GM19463 (cell line): Measurements from ENCODE around the gene ANAPC15.
"Not testable (repeated sequence)": the region's sequence is repeated elsewhere in the genome, so short reads cannot be mapped to it uniquely, and the experiment has no call there.

ENCODE experiments used
- ATAC-seq: cut with Tn5 transposase; IDR thresholded peaks from one replicate; pipeline ENCODE4 v1.9.1; 2021; ENCODE audit warnings: mild to moderate bottlenecking, moderate library complexity; ENCODE audit not compliant: unreplicated experiment

Gene ANAPC15

GRCh38 chr11:72112143-72112977 lies at the start of gene ANAPC15:
Gene ANAPC15 (minus strand): TSS chr11:72112695. CDS start chr11:72111276, 1,419 bp downstream.
- peak; percentile 86 for ATAC-seq

- ATAC-seq: no peak
Measured at GRCh38 chr11:72160319-72160718, 47.8 kb upstream of the ANAPC15 start.

- no peak for ATAC-seq
Measured at GRCh38 chr11:72157131-72157530, 44.6 kb upstream of the ANAPC15 start.

GRCh38 chr11:72155751-72156150 lies 43.3 kb upstream of the ANAPC15 start:
- no peak for ATAC-seq

- no peak for ATAC-seq
Measured at GRCh38 chr11:72154816-72155215, 42.3 kb upstream of the ANAPC15 start.

GRCh38 chr11:72153874-72154273 lies 41.4 kb upstream of the ANAPC15 start:
- not testable (repeated sequence) for ATAC-seq

GRCh38 chr11:72150882-72151281 lies 38.4 kb upstream of the ANAPC15 start:
- ATAC-seq: no peak

GRCh38 chr11:72146625-72147024 lies 34.1 kb upstream of the ANAPC15 start:
- ATAC-seq: no peak

GRCh38 chr11:72144807-72145565 lies 32.5 kb upstream of the ANAPC15 start:
- no peak for ATAC-seq

- not testable (repeated sequence) for ATAC-seq
Measured at GRCh38 chr11:72142543-72142942, 30.0 kb upstream of the ANAPC15 start.

- not testable (repeated sequence) for ATAC-seq
Measured at GRCh38 chr11:72142086-72142485, 29.6 kb upstream of the ANAPC15 start.

GRCh38 chr11:72141066-72141465 lies 28.6 kb upstream of the ANAPC15 start:
- no peak for ATAC-seq

GRCh38 chr11:72140661-72141060 lies 28.2 kb upstream of the ANAPC15 start:
- no peak for ATAC-seq

GRCh38 chr11:72139500-72139899 lies 27.0 kb upstream of the ANAPC15 start:
- no peak for ATAC-seq

- no peak for ATAC-seq
Measured at GRCh38 chr11:72138821-72139390, 26.4 kb upstream of the ANAPC15 start.

- no peak for ATAC-seq
Measured at GRCh38 chr11:72136684-72137262, 24.3 kb upstream of the ANAPC15 start.

- ATAC-seq: no peak
Measured at GRCh38 chr11:72135891-72136683, 23.6 kb upstream of the ANAPC15 start.

GRCh38 chr11:72135473-72135872 lies 23.0 kb upstream of the ANAPC15 start, which contains the start of gene FOLR3:
Gene FOLR3 (plus strand): TSS chr11:72135725. CDS start chr11:72135953, 228 bp downstream.
- ATAC-seq: not testable (repeated sequence)

- no peak for ATAC-seq
Measured at GRCh38 chr11:72132646-72133045, 20.2 kb upstream of the ANAPC15 start.

- ATAC-seq: no peak
Measured at GRCh38 chr11:72129381-72129780, 16.9 kb upstream of the ANAPC15 start.
